ELR (cell line): ENCODE measurements around the gene STARD10.
"Not testable (repeated sequence)": the region's sequence is repeated elsewhere in the genome, so short reads cannot be mapped to it uniquely, and the experiment has no call there.

Experiments used
- DNase-seq: peaks from one replicate; pipeline ENCODE4 v3.0.0-alpha.2; 2015; ENCODE audit warnings: low read depth

STARD10 gene

DNA sequence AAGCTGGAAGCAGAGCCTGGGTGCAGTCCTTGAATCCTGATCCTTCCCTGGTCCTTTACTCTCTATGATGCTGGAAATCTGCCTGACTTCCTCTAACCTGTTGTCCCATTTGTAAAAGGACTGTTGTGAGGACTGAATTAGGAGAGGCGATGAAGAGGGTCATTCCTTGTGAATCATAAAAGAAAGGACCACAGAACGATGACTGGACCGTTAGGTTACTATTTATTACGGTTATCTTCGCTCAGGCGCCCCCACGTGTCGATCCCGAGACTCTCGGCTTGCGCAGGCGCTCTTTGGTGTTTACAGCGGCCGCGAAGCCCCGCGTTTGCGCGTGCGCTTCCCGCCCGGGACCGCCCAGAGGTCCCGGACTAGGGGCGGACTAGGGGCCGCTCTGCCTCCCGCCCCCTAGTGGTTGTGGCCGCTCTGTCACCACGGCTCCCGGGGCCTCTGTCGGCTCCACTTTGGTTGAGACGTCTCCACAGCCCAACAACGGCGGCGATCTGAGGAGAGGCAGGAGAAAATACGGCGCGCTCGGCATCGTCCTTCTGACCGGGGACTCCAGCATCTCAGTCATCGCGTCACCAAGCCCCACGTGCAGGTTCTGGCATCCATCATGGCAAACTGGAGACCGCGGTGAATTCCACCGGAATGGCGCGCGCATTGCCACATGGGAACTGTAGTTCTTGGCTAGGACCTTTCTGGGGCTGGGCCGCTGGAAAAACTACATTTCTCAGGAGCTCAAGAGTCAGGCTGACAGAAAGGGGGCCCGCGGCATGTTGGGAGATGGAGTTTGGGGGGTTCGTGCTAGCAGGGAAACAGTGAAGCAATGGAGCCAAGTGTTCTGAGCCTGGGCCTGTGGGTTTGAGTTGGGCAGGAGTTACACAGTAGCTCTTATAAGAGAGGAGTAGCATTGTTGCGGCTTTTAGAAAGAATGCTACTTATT, at the start of gene STARD10:
STARD10 (minus strand) TSS at position 623 of the 943 bp plus-strand sequence. CDS start 12,866 bp downstream, outside the sequence.
- peak; percentile 97 for DNase-seq

DNA sequence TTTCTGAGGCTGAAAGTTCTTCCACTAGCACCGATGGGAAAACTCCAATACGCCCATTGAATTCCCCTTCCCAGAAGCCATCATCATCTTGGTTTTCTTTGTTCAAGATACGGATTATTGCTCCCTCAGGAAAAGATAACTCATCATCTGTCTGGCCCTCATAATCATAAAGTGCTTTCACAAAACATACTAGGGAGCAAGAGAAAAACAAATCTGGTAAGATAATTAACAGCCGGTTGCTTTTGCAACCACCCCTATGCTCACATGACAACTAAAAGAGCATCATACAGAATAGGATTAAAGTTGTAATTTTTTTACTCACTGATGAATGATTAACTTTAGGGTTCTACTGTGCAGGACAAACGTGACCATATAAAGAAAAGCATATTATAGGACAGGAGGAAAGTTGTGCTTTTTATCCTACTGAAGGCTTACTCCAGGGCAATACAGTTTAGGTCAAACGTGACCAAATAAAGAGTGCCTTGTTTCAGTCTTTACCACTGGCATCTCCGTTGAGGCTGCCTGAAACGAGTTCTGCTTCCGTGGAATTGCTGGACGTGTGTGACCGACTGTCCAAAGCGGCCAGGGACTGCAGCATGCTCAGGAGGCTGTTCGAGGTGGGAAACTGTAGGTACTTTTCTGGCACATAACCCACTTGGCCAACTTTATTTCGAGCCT, 48.9 kb upstream of the STARD10 start:
- no peak for DNase-seq

DNA sequence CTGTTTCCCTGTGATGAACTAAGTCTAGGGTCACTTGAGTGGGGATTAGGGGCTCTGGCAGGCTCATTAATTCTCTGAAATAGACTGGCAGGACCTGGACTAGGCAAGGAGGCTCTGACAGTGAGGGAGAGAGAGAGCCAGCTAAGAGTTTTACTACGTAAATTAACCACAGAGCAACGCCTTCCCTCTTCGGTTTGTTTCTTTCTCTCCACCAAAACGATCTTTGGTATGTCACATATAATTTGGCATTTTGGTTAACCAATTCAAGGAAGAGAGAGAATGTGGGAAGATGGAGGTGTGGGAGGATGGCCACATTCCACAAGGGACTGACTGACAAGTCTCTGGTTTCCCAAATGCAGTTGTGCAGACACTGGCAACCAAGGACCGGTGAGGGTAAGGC, 48.3 kb upstream of the STARD10 start:
- no peak for DNase-seq

DNA sequence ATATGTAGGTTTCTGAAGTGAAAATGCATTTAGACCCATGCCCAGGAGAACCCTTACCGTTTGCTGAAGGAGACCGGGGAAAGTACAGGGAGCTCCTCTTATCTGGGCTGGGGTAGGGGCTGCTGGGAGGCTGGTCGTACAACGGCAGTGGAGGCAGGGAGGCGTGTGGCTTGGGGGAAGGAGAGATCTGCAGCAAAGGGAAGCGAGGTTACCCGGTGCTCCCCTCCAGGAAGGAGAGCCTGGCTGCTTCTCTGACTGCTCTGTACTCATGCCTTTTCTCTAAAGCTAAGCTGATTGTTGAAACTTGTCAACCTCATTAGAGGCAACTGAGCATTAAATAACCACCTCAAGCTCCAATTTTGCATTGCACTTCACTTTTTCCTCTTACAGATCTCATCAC, 47.5 kb upstream of the STARD10 start:
- no peak for DNase-seq

DNA sequence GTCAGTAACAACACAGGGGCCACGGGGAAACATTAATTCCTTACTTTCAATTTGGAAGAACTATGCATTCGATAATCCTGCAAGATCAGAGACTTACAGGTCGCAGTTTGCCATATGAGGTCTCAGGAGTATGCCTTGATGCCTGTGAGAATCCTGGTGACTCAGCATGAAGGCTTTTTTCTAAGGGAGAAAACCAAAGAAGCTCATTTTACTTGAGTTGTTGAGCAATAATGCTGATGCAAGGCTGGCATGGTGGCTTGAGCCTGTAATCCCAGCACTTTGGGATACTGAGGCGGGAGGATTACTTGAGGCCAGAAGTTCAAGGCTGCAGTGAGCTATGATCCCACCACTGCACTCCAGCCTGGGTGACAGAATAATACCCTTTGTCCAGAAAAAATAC, 46.9 kb upstream of the STARD10 start:
- peak; percentile 86 for DNase-seq

DNA sequence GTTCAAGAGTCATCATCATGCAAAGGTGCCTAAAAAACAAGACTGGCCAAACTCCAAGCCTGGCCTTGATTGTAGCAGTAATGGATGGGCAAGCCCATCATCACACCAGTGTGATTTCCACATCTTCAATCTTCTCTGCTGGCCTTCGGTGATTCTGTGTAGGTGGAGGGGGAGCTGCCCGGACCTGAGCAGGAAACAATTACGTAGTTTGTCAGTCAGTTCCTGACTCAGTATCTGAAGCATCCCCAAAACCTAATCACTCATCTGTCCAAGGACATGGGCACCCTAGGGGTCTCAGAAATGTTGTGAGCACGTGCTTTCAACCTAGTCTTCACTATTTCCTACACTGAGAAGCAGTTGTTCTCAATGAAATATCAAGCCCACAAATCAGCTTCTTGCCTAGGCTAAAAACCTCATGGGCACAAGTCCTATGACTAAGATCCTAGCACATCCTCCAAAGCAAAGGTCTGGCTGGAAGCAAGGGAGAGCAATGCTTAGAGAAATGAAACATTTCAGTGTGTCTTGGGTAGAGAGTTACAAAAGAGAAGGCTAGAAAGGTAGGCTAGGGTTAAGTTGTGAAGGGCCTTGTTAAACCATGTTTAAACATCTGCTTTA, 45.0 kb upstream of the STARD10 start:
- peak; percentile 46 for DNase-seq

DNA sequence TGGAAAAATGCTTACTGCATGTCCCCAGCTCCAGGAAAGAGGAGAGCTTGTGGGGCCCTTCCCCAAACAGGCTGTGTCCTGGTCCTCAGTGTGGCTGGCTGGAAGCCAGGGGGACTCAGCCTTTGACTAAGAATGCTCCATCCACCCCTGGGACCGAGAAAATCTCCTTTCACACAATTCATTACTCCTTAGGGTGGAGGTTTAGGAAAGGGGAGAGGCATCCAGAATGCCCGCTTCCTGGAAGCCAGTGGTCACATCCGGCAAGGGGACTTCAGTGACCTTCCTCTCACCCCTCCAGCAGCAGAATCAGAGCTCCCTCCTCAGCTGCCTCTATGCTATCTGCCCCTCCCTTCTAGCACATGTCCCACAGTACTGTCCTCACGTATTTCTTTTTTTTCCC, 42.3 kb upstream of the STARD10 start:
- no peak for DNase-seq

- no peak for DNase-seq
Observed at GRCh38 chr11:72834905-72835304, 41.1 kb upstream of the STARD10 start.

DNA sequence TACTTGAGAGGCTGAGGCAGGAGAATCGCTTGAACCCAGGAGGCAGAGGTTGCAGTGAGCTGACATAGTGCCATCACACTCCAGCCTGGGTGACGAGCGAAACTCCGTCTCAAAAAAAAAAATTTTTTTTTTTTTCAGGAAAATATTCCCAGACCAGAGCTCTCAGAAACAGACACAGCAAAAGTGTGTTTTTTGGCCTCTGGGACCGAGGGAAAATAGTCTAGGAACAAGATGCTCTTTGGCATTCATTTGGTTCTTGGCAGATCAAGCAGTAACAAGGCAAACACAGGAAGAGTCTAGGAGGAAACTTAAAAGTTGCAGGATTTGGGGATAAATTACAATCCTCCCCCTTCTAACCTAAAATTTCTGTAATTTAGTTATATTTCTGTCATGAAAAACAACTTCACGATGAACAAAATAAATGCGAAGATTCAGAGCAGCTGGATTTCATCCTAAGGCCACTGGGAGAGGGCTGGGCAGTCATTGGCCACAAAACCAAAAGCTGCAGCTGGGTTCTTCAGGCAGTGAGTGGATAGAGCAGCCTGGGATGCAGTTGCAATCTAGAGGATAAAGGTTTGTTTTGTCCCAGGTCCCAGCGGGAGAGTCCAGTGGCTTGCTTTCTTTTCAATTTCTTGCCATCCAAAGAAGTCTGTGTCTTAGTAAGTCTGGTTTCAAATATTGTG, 40.1 kb upstream of the STARD10 start:
- no peak for DNase-seq

GRCh38 chr11:72833083-72833733, 39.4 kb upstream of the STARD10 start:
- no peak for DNase-seq

DNA sequence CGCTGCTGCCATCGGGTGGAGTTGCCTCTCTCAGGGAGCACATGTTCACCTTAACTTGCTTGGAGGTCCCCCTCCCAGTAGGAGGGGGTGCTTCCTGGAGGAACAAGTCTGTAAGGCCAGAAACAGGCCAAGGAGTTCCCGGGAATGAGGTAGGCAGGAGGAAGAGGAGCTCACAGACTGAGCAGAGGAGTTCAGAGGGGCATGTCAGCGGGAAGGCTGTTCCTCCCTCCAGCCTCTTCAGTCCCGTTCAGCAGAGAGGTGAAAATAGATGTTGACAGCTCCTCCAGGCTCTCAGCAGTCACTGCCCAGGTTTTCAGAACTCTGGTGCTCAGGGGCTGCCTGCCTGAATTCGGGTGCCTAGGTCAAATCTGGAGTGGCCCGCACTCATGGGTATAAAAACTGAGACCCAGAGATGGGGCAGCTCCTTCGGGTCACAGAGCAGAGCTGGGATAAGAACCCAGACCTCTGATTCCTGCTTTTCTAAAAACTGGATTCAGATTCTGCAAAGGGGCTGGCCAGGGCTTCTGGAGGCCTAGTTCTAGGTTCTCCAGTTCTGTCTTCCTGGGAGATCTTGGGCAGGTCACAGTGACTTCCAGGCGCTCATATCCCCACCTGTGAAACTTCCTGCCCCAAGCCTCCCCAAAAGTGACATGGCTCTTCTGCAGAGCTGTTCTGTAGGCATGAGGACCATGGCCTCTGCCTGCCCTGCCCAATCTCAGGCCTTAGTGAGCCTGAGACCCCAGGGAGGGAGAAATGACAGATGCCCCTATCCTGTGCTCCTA, 38.6 kb upstream of the STARD10 start:
- DNase-seq, result no peak

- DNase-seq, result peak; percentile 83
Observed at GRCh38 chr11:72831521-72832300, 37.9 kb upstream of the STARD10 start.

DNA sequence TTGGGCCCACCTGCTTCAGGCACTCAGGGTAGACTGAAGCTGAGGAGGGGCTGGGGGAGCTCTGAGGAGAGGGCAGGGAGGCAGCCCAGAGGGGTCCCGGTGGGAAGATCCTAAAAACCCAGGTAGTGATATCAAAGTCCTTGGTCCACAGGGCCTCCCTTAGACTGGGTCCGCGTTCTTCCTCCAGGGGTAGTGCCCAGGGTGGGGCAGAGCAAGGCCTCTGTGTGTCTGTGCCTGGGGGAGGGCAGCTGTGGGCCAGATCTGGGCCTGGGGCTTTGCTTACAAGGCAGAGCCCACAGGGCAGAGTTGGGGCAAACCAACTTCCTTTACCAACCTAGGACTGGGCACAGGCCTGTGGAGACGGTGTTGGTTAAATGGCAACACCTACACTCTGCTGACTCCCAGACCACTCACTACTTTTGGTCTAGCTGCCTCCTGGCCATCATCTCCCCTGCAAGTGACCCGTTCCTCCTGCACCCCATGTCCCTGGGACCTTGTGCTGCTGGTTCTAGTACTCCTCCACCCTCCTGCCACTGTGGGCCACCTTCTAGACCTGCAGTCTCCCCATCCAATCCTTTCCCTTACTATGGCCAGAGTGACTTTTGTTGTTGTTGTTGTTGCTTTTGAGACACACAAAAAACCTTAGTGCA, 36.2 kb upstream of the STARD10 start:
- no peak for DNase-seq

- DNase-seq, result no peak
Observed at GRCh38 chr11:72829178-72829577, 35.3 kb upstream of the STARD10 start.

DNA sequence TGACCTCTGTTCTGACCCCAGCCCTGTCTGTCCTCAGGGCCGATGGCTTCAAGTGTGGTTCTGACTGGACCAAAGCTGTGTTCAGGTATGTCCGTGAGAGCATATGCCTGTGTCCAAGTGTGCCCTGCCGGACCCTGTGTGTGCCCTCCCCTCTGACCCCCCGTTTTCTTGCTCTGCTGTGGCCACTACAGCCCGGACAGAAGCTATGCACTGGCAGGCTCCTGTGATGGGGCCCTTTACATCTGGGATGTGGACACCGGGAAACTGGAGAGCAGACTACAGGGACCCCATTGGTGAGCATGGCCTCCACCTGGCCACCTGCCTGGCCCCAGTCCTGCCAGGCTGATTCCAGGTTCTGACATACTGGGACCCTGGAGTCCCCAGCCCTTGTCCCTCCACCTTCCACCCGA, 34.9 kb upstream of the STARD10 start:
- no peak for DNase-seq

DNA sequence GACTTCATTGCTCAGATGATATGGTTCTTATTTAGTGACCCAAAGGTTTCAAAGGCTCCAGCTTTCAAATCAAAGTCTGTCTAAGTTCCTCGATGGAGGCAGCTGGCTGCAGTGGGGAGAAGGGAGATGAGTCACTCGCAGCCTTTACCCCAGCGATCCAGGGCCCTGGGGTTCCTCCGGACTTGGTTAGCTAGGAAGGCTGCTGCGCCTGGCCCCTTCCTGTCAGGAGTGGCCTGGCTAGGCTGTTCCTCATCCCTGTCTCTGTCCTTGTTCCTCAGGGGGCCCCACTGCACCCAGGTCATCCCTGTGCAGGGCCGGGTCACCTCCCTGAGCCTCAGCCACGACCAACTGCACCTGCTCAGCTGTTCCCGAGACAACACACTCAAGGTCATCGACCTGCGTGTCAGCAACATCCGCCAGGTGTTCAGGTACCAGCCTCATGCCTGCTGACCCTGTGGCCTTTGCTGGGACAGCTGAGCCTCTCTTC, 34.3 kb upstream of the STARD10 start:
- DNase-seq, result peak; percentile 60

GRCh38 chr11:72827656-72828055, 33.8 kb upstream of the STARD10 start:
- not testable (repeated sequence) for DNase-seq

GRCh38 chr11:72826942-72827480, 33.2 kb upstream of the STARD10 start:
- DNase-seq, result no peak
